ENCODE measurements around the gene SPTBN1. TPM values are rescaled to one million over a fixed set of nuclear protein-coding genes. Genes with fewer than 3 reads are reported as not detected.
A peak's percentile ranks its signal among the peaks of the same experiment; 100 is the strongest.

Gene SPTBN1
- total RNA-seq, 1 experiment from 2014 or later, result 141 TPM

DNA sequence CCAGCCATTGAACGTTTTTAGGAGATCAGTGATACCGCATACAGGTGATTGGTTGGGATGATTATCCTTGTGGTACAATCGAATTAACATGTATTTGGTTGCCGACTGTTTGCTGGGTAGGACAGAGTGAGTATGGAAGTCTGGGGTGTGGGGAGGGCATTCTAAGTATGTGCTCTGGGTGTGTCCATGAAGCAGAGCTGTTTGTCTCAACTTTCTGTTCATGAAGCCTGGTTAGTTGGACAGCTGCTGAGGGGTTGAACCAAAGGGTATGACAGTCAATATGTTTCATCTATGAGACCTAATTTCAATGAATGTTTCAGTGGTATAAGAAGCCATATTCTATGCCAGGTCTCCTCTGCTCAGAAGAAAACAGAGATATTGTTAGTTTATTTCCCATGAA is 21.9 kb upstream of the SPTBN1 start:
- DNase-seq (ENCODE audit: low spot score), result no peak

GRCh38 chr2:54434711-54435110 is 21.4 kb upstream of the SPTBN1 start:
- DNase-seq (ENCODE audit: low spot score), result no peak

DNA sequence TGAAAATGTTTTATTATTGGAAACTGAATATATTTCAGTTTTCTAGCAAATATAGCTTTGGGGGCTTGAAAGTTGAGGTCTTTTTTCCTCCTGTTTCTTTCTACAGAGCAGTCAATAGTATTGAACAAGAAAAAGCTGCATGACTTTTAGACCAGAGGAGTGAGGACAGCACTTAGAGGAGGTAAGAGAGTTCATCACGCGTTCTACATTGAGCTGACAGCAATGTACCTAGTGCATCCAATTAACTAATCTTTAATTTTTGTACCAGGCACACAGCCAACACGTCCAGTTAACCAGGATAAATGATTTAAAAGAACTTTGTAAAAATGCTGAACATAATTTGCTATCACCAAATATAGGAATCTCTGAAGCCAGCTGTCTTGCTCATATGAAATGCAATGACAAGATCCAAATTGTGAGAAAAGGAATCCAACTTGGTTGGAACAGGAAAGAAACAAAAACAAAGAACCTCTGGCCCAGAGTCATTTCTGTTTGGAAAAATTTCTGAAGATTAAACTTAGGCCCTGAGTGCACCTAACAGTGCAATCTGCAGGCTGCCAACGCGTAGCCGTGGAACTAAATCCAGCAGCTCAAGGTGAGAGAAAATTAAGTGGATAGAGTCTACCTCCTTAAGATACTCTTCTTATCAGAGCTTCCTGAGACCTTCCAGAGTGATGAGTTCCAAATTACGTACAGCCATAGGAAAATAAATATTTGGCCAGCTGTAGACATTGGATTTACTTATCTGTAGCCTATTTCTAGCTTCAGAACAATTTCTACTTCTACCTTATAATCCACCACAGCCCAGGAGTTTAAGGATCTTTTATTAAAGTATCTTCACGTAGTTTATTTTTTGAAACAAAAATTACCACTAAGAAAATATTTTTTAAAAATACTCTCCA is 20.6 kb upstream of the SPTBN1 start:
- DNase-seq (ENCODE audit: low spot score), result no peak

DNA sequence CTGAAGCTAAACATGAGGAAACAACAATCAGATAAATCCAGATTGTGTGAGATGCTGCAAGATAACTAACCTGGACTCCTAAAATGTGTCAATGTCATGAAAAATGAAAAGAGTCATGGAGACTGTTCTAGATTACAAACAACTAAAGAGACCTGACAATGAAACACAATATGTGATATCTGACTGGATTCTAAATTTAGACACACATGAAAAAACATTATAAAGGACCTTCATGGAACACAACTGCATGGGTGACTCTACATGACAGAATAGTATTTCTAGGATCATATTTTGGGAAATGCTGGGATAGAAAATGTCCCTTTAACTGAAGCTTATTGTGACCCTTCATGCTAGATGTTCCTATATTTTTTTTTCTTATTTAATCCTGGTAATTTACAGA is 18.5 kb upstream of the SPTBN1 start:
- no peak for DNase-seq (ENCODE audit: low spot score)

- no peak for DNase-seq (ENCODE audit: low spot score)
Measured at GRCh38 chr2:54438271-54438670, 17.9 kb upstream of the SPTBN1 start.

- no peak for DNase-seq (ENCODE audit: low spot score)
Measured at GRCh38 chr2:54439582-54439981, 16.5 kb upstream of the SPTBN1 start.

DNA sequence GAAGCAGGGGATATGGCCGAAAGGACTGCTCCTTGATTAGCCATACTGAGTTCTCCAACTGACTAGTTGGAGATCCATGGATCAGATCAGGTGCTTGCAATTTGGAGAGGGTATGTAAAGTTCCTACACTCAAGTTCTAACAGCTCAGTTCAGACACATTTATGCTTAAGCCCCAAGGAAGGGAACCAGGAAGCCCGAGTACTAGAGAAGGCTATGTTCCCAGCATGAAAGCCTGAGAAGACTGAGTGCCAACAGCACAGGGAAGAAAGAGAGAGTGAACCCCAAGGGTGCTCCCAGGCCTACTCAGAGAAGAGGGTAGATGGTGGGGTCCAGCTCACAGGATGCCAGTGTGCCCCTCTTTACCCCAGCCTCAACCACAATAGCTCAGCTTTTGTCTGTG is 16.1 kb upstream of the SPTBN1 start:
- DNase-seq (ENCODE audit: low spot score), result no peak

DNA sequence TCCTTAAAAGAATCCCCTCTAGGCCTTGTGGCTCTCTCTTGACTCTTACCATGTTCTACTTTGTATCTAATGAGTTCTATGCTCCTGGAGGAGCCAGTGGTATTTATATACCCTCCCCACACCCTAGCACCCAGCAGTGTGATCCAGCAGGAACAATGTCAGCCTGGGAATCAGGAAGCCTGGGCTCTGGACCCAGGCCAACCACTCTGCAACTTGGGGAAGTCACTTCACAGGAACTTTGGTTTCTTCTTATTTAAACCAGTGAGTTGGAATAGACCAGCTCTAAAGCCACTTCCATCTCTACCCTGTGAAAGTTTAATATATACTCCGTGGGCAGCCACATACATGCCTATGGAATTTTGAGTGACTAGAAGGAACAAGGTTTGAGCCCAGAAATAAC is 11.6 kb upstream of the SPTBN1 start:
- DNase-seq (ENCODE audit: low spot score), result no peak

DNA sequence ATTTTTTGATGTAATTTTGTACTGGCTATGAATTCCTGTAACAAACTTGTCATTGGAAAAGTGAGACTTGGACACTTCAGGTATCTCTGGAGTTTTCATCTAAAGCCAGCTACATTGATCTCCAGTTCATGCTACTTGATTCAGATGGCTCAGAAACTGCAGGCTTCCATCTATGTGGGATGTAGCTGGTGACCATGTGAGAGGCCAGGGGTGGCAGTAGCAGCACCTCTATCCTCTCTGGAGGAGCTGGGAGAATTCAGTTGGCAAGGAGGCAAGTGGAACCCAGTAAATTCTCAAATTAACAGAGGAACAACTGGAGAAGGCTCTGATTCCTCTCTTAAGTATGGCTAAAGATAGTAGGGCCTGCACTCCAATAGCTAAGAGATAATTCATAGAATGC is 10.0 kb upstream of the SPTBN1 start:
- no peak for DNase-seq (ENCODE audit: low spot score)

- DNase-seq (ENCODE audit: low spot score), result no peak
Measured at GRCh38 chr2:54446625-54447024, 9.5 kb upstream of the SPTBN1 start.

- peak; percentile 22 for DNase-seq (ENCODE audit: low spot score)
Measured at GRCh38 chr2:54454548-54455130, 1.5 kb upstream of the SPTBN1 start.

- DNase-seq (ENCODE audit: low spot score), result no peak
Measured at GRCh38 chr2:54455131-54455562, 980 bp upstream of the SPTBN1 start.

DNA sequence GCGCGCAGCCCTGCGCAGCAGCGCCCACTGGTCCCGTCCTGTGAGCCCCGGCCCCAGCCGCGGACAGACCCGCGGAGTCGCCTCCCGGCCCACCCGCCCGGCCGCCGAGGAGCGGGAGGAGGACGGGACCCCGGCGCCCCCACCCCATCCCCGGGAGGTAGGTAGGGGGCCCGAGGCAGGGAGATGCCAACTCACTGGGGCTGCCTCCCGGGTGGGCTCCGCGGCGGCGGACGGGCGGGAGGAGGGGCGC is 160 bp downstream of the SPTBN1 start:
- DNase-seq (ENCODE audit: low spot score), result no peak

GRCh38 chr2:54456612-54457322 is 640 bp downstream of the SPTBN1 start:
- DNase-seq (ENCODE audit: low spot score), result peak; percentile 18

GRCh38 chr2:54457323-54458023 is 1.3 kb downstream of the SPTBN1 start:
- DNase-seq (ENCODE audit: low spot score), result peak; percentile 16

DNA sequence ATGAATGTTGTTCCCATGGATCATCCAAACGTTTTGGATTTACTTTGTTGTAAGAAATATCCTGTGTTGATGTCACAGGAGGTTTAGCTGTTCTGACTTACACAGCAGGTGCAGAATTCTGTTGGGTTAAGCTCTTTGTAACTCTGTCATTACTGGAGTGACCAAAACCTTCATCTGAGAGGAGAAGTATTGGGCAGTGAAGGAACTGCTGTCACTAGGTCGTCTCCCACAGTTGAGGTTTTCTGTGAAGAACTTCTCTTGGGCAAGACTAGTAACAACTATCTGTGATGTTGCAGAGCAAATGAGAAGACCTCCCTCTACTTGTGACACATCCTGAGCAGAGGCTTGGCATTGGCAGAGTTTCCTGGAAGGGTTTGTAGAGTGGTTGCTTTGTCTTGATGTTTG is 2.9 kb downstream of the SPTBN1 start:
- no peak for DNase-seq (ENCODE audit: low spot score)

DNA sequence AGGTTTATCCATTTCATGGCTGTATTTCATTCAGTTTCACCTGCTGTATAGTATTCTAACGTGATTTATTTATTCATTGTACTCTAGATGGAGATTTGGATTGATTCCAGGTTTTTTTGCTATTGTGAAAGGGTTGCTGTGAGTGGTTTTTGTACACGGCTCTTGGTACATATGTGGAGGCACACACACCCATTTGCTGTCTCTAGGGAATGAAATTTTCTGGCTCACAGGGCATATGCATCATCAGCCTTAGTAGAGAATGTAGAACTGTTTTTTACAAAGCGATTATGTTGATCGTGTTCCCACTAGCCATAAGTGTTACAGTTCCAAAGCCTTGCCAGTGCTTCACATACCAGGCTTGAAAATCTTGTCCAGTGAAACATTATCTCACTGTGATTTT is 5.1 kb downstream of the SPTBN1 start:
- no peak for DNase-seq (ENCODE audit: low spot score)

- DNase-seq (ENCODE audit: low spot score), result no peak
Measured at GRCh38 chr2:54464341-54464740, 8.2 kb downstream of the SPTBN1 start.

GRCh38 chr2:54465143-54465542 is 9.0 kb downstream of the SPTBN1 start:
- DNase-seq (ENCODE audit: low spot score), result no peak

DNA sequence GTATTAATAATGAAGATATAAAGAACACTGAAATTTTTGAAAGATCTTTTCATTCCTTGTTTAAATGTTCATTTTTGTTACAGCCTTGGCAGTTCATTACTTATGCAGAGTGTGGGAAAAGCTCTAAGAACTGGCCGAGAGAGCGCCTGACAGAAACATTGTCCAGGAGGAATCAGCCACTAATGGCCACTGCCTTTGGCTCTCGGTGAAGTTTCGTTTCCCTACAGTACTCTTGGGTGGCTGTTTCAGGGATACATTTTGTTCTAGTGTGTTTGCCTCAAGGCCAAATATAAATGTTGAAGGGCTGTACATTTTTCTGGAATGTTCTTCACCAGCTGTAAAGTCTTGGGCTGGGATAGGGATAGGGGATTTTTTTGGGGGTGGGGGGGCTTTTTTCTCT is 10.7 kb downstream of the SPTBN1 start:
- DNase-seq (ENCODE audit: low spot score), result no peak

DNA sequence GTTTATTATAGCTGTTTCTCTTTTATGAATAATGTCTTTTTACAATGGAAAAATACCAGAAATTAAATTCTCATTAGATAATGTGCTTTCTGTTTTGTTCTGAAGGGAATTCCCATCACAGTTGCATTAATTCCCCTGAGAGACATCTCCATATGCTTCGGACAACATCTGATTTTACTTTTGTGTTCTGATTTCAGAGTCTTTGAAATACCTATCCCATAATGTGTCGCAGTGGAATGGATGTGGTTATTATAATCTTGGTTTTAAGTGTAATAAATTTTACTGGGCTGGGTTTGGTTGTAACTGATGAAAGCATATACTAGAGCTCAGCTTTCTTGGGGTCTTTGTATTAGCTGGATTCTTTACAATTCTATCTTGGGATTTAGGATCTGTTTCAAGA is 12.5 kb downstream of the SPTBN1 start:
- no peak for DNase-seq (ENCODE audit: low spot score)

GRCh38 chr2:54469484-54470053 is 13.4 kb downstream of the SPTBN1 start:
- DNase-seq (ENCODE audit: low spot score), result no peak
